Astrocyte of the cerebellum (primary cell): Measurements from ENCODE around the gene LZTS3.

Source experiments
- DNase-seq: peaks from one replicate; pipeline ENCODE4 v3.0.0-alpha.2; 2011; ENCODE audit warnings: low read depth
- H3K4me3 ChIP-seq: 2 replicates; pipeline ENCODE4 v1.5.1; 2011; ENCODE audit warnings: mild to moderate bottlenecking, low read depth, low read length, moderate library complexity
- in situ Hi-C: cut with HindIII; loops from 2 replicates; pipeline ENCODE4 v1.10.0; 2017; ENCODE audit warnings: low sequenced_read_pairs
- TF ChIP-seq, protein P1 (sequence below): IDR thresholded peaks from 2 replicates; pipeline ENCODE4 v1.5.1; 2012; ENCODE audit warnings: low read length, low read depth, moderate library complexity, mild to moderate bottlenecking; ENCODE audit errors: missing control alignments

Gene LZTS3

DNA sequence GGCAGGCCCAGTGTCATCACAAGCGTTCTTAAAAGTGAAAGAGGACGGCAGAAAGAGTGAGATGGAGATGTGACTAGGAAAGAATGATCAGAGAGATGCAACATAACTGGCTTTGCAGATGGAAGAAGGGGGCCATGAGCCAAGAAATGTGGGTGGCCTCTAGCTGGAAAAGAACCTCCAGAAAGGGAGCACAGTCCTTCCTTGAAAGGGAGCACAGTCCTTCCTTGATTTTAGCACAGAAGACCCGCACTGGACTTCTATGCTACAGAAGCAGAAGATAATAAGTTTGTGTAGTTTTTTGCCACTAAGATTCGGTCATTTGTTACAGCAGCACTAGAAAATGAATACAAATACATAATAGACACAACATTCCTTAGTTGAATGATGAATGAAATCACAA lies 7.0 kb upstream of the LZTS3 start:
- in situ Hi-C loops: no loop called here
- no peak overlapping the region for H3K4me3 ChIP-seq
- TF ChIP-seq, protein P1, sequence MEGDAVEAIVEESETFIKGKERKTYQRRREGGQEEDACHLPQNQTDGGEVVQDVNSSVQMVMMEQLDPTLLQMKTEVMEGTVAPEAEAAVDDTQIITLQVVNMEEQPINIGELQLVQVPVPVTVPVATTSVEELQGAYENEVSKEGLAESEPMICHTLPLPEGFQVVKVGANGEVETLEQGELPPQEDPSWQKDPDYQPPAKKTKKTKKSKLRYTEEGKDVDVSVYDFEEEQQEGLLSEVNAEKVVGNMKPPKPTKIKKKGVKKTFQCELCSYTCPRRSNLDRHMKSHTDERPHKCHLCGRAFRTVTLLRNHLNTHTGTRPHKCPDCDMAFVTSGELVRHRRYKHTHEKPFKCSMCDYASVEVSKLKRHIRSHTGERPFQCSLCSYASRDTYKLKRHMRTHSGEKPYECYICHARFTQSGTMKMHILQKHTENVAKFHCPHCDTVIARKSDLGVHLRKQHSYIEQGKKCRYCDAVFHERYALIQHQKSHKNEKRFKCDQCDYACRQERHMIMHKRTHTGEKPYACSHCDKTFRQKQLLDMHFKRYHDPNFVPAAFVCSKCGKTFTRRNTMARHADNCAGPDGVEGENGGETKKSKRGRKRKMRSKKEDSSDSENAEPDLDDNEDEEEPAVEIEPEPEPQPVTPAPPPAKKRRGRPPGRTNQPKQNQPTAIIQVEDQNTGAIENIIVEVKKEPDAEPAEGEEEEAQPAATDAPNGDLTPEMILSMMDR: no peak
- no peak for DNase-seq

DNA sequence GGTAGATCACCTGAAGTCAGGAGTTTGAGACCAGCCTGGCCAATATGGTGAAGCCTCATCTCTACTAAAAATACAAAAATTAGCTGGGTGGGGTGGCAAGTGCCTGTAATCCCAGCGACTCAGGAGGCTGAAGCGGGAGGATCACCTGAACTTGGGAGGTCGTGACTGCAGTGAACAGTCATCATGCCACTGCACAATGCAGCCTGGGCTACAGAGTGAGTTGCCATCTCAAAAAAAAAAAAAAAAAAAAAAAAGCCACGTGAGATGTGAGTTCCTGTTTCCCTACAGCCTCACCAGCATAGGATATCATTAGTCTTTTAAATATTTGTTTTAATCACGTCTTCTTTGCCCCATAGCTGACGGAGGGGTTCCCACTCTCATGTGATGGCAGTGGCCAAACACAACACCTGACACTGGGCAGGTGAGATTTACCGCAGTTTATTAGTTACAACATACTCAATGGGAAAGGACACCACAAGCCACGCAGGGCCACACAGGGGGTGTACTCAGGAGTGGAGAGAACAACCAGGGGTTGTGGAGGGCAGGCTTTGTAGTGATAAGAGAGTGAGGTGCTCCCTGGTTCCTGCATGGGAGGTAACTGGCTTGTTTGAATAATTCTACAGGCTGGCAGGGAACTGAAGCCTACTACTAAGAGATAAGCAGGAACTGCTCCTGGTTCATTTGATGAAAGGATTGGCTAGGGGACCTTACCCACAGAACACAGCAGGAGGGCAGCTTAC lies 4.6 kb upstream of the LZTS3 start:
- TF ChIP-seq, protein P1: no peak
- DNase-seq: no peak
- in situ Hi-C loops: no loop called here
- no peak overlapping the region for H3K4me3 ChIP-seq

DNA sequence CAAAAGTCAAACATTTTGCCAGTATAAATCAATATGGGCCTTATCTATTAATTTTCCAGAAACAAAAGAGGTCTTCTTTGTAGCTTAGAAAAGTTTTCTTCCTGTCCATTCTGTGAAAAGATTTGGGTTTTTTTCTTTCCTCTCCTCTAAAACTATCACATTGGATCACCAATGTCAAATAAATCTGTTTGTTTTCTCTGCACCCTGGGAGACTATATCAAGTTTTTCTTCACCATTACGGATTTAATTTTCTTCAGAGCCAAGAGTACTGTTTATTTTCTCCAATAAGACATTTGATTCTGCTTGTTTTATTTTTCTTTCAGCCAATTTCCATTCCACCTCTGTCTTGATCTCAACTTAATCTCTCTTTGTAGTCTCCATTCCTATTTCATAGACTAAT lies 1.9 kb upstream of the LZTS3 start:
- TF ChIP-seq, protein P1: no peak
- H3K4me3 ChIP-seq: no peak overlapping the region
- DNase-seq: no peak
- in situ Hi-C loops: no loop called here

DNA sequence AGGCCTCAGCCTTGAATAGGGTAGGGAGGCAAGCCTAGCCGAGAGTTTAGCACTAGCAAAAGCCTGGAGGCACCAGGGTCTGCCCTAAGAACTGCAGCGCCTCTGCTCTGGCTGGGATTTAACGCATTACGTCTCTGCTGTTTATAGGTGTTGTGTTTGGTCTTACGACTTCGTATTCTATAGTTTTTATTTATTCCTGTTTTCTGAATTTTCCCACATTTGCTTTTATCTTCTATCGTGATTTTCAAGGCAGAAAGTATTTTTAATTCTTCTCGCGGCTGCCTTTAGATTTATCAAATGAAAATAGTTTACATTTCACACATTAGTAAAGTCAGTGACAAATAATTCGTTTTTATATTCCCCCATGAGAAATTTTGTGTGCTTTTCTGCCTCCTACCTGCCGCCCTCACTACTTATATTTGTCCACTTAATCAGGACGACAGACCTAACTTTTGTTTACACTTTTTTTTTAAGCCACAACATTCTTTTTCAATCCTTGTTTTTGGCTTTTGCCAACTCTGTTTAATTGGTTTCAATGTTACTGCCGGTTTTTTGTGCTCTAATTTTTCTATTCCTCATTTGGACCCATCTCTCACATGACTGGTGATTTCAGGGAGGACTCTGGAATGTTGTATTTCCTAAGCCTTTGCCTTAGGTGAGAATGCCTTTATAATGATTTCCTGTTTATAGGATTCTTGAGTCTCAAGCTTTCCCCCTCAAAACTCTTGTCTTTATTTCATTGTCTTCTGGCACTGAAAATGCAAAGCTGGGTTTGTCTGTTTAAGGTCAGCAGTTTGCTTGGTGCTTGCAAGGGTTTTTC lies 1.3 kb upstream of the LZTS3 start:
- no peak for DNase-seq
- H3K4me3 ChIP-seq: peak overlapping the region; percentile 90
- in situ Hi-C loops: no loop called here
- TF ChIP-seq, protein P1: no peak

DNA sequence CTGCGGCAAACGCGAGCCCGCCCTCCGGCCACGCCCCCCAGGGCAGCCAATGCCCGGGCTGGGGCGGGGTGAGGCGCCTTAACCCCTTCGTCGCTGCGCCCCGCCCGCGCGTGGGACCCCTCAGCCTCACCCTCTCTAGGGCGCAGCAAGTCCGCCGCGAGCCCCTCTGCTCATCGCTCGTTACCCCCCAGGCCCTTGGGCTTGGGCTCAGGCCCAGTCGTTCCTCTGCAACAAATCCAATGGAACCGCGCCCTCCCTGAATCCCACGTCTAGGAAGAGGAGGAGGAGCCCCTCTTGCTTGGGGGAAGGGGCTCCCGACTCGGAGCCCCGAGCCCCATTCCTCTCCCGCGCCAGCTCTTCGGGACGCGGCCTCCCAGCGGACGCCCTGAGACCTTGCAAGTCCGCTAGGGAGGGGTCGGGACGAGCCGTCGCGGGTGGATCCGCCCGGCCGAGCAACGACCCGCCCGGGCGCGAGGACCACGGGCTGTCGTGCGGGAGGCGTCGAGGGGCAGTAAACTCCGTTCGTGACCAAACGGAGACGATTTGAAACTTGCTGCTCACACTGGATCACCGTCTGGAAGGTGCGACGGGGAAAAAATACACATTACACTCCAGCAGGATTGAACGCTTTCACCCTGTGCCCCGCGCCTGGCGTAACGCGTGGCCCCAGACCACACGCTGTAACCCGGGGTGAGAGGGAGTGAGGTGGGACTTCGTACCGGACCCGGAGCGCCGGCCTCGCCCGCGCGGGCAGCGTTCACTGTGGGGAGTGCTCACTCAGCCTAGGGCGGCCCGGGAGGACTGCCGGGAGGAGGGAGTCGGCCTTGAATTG lies 477 bp upstream of the LZTS3 start:
- peak overlapping the region; percentile 90 for H3K4me3 ChIP-seq
- peak; percentile 29 for DNase-seq
- TF ChIP-seq, protein P1: peak; percentile 24
- in situ Hi-C loops: no loop called here

DNA sequence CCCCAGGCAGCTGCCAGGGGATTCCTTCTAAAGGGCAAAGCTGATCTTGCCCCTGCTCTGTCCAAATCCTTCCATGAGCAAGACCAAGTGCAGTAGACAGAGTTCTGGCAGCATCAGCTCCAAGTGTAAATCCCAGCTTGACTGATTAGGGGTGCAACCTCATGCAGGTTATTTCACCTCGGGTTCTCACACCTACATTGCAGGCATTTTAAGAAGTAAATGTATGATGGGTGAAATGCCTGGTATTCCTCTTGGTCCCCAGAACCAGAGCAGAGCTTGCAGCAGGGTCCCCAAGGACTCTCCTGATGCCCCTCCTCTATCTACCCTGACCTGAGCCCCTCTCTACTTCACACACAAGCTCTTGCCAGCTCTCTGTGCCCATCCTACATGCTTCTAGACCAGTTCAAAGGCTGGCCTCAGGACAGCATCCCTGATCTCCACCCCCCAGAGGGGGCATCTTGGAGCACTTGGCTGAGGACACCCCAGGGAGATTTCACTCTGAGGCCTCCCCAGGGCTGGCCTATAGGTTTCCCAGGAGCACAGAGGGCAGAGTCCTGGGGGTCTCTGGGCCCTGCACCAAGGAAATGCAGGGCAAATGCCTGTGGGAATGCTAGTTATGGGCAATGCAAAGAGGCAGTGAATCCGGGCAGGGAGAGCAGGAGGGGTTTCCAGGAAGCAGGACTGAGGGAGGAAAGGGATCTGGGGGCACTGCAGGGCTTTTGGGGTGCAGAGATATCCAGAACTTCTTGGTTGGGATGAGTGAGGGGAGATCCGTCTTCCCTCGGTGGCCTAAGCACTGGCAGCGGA lies 1.0 kb downstream of the LZTS3 start:
- DNase-seq: no peak
- H3K4me3 ChIP-seq: peak overlapping the region; percentile 90
- TF ChIP-seq, protein P1: no peak
- in situ Hi-C loops: no loop called here
